Measurements from ENCODE around the gene ATE1.

DNA sequence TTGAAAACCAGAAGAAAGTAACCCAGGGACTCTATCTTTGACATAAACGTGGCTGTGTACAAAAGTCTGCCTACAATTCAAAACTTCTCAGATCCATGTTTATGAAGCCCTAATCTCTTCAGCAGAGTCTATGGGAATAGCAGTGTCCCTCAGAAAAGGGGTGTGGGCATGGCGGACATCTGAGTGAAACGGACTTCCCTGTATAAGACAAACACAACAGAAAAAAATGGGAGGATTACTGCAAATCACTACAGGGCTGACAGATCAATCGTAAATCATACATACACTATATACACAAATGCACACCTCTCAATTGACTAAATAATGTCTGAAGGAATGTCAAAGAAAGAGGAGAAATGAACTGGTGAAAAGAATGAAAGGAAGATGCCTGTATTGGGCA lies 114.0 kb downstream of the ATE1 start:
- TF ChIP-seq, protein P1, sequence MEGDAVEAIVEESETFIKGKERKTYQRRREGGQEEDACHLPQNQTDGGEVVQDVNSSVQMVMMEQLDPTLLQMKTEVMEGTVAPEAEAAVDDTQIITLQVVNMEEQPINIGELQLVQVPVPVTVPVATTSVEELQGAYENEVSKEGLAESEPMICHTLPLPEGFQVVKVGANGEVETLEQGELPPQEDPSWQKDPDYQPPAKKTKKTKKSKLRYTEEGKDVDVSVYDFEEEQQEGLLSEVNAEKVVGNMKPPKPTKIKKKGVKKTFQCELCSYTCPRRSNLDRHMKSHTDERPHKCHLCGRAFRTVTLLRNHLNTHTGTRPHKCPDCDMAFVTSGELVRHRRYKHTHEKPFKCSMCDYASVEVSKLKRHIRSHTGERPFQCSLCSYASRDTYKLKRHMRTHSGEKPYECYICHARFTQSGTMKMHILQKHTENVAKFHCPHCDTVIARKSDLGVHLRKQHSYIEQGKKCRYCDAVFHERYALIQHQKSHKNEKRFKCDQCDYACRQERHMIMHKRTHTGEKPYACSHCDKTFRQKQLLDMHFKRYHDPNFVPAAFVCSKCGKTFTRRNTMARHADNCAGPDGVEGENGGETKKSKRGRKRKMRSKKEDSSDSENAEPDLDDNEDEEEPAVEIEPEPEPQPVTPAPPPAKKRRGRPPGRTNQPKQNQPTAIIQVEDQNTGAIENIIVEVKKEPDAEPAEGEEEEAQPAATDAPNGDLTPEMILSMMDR (IDR thresholded peaks at IDR 0.05; ENCODE audit: low read depth, low read length), result no peak
- no peak for TF ChIP-seq EZH2phosphoT487 (IDR thresholded peaks at IDR 0.05; ENCODE audit: low read depth)
